HG02678 (cell line): ENCODE results near the gene FZD10.

Experiments used
- ATAC-seq: cut with Tn5 transposase; IDR thresholded peaks from one replicate; pipeline ENCODE4 v1.9.1; 2021; ENCODE audit warnings: mild to moderate bottlenecking, moderate library complexity; ENCODE audit not compliant: unreplicated experiment

Gene FZD10

GRCh38 chr12:130203151-130203550, 40.9 kb downstream of the FZD10 start:
- no peak for ATAC-seq

GRCh38 chr12:130204541-130204953, 42.3 kb downstream of the FZD10 start:
- ATAC-seq: no peak

GRCh38 chr12:130205495-130205894, 43.2 kb downstream of the FZD10 start:
- no peak for ATAC-seq

- ATAC-seq: no peak
Measured at GRCh38 chr12:130212384-130212989, 50.2 kb downstream of the FZD10 start.

- no peak for ATAC-seq
Measured at GRCh38 chr12:130213249-130213648, 51.0 kb downstream of the FZD10 start.

GRCh38 chr12:130214686-130215395, 52.6 kb downstream of the FZD10 start:
- ATAC-seq: no peak
